ENCODE results near the gene CADPS.

CADPS gene

GRCh38 chr3:62749130-62749529 lies 126.1 kb downstream of the CADPS start:
- no peak for DNase-seq (ENCODE audit: low read depth)
- TF ChIP-seq, protein P1, sequence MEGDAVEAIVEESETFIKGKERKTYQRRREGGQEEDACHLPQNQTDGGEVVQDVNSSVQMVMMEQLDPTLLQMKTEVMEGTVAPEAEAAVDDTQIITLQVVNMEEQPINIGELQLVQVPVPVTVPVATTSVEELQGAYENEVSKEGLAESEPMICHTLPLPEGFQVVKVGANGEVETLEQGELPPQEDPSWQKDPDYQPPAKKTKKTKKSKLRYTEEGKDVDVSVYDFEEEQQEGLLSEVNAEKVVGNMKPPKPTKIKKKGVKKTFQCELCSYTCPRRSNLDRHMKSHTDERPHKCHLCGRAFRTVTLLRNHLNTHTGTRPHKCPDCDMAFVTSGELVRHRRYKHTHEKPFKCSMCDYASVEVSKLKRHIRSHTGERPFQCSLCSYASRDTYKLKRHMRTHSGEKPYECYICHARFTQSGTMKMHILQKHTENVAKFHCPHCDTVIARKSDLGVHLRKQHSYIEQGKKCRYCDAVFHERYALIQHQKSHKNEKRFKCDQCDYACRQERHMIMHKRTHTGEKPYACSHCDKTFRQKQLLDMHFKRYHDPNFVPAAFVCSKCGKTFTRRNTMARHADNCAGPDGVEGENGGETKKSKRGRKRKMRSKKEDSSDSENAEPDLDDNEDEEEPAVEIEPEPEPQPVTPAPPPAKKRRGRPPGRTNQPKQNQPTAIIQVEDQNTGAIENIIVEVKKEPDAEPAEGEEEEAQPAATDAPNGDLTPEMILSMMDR (IDR thresholded peaks at IDR 0.05; ENCODE audit: low read depth, low read length, missing control alignments) = no peak
- no peak overlapping the region for H3K4me3 ChIP-seq (ENCODE audit: low read depth, low read length)

GRCh38 chr3:62737449-62737848 lies 137.8 kb downstream of the CADPS start:
- DNase-seq (ENCODE audit: low read depth) = no peak
- no peak overlapping the region for H3K4me3 ChIP-seq (ENCODE audit: low read depth, low read length)
- TF ChIP-seq, protein P1 (IDR thresholded peaks at IDR 0.05; ENCODE audit: low read depth, low read length, missing control alignments) = no peak

GRCh38 chr3:62735510-62735909 lies 139.7 kb downstream of the CADPS start:
- TF ChIP-seq, protein P1 (IDR thresholded peaks at IDR 0.05; ENCODE audit: low read depth, low read length, missing control alignments) = no peak
- no peak for DNase-seq (ENCODE audit: low read depth)
- no peak overlapping the region for H3K4me3 ChIP-seq (ENCODE audit: low read depth, low read length)

DNA sequence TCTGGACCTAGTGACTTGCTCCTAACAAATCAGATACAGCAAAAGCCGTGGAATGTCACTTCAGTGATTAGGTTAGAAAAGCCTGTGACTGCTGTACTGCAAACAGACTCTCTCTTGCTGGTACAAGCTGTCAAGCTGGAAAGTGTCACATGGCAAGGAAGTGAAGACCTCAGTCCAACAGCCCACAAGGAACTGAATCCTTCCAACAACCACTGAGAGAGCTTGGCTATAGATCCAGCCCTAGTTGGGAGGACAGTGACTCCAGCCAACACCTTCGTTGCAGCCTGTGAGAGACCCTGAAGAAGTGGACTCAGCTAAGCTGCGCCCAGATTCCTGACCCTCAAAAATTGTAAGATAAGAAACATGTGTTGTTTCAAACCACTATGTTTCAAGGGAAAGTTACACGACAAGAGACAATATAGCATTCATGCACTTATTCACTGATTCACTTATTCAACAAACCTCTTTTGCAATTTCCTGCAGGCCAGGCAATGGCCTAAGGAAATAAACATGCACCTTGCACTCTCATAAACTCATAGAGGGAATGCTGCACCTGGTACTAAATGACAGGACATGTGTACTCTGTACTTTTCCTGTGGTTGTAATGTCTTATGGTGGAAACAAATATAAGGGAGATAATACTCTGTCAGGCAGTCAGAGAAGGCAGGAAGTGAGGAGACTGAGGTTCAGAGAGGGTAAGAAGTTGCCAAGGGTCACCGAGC lies 142.9 kb downstream of the CADPS start:
- DNase-seq (ENCODE audit: low read depth) = no peak
- no peak overlapping the region for H3K4me3 ChIP-seq (ENCODE audit: low read depth, low read length)
- TF ChIP-seq, protein P1 (IDR thresholded peaks at IDR 0.05; ENCODE audit: low read depth, low read length, missing control alignments) = no peak

GRCh38 chr3:62727981-62728380 lies 147.2 kb downstream of the CADPS start:
- DNase-seq (ENCODE audit: low read depth) = no peak
- no peak overlapping the region for H3K4me3 ChIP-seq (ENCODE audit: low read depth, low read length)
- TF ChIP-seq, protein P1 (IDR thresholded peaks at IDR 0.05; ENCODE audit: low read depth, low read length, missing control alignments) = no peak

DNA sequence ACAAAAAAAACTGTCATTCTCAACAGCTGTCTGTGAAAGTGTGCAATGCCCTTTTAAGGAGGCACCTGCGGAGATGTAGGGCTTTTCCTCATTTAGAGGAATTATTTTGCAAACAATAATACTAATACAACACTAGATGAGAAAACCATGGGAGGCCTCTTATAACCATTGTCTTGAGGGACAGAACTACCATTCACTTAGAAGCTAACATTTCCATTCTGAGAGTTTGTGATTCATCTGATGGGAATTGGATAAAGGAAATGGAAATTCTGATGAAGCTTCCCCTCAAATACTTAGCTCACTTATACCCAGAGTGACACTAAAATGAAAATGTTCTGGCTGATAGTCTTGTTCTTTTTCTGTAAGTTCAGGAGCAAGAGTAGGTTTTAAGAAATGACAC lies 147.7 kb downstream of the CADPS start:
- TF ChIP-seq, protein P1 (IDR thresholded peaks at IDR 0.05; ENCODE audit: low read depth, low read length, missing control alignments) = no peak
- no peak for DNase-seq (ENCODE audit: low read depth)
- H3K4me3 ChIP-seq (ENCODE audit: low read depth, low read length) = no peak overlapping the region

GRCh38 chr3:62724503-62724902 lies 150.7 kb downstream of the CADPS start:
- DNase-seq (ENCODE audit: low read depth) = no peak
- TF ChIP-seq, protein P1 (IDR thresholded peaks at IDR 0.05; ENCODE audit: low read depth, low read length, missing control alignments) = no peak
- H3K4me3 ChIP-seq (ENCODE audit: low read depth, low read length) = no peak overlapping the region

Data from GM12864 (cell line).